ENCODE measurements around the gene PAPSS1.

DNA sequence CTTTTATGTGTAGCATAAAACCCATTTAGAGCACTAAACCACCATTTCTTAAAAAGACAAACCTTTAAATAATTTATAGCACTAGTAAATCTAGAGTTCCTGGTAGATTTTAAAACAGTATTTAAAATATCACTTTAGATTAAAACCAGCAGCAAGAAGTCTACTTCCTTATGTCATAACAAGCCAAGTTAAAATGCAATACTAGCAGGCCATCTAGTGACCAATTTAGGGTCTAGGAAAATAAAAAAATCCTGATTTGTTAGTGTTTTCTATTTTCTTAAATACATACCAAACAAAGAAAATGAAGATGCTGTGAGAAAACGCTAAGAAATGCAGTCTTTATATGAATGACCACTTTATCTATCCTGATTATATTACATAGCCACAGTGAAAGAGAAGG is 53.9 kb downstream of the PAPSS1 start:
- TF ChIP-seq POLR2A (IDR thresholded peaks at IDR 0.05) = no peak
- TF ChIP-seq, protein P1, sequence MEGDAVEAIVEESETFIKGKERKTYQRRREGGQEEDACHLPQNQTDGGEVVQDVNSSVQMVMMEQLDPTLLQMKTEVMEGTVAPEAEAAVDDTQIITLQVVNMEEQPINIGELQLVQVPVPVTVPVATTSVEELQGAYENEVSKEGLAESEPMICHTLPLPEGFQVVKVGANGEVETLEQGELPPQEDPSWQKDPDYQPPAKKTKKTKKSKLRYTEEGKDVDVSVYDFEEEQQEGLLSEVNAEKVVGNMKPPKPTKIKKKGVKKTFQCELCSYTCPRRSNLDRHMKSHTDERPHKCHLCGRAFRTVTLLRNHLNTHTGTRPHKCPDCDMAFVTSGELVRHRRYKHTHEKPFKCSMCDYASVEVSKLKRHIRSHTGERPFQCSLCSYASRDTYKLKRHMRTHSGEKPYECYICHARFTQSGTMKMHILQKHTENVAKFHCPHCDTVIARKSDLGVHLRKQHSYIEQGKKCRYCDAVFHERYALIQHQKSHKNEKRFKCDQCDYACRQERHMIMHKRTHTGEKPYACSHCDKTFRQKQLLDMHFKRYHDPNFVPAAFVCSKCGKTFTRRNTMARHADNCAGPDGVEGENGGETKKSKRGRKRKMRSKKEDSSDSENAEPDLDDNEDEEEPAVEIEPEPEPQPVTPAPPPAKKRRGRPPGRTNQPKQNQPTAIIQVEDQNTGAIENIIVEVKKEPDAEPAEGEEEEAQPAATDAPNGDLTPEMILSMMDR (IDR thresholded peaks at IDR 0.05) = peak; percentile 47 to 58 (median 54)

All from right lobe of liver (tissue), 4 donors.